ENCODE measurements around the gene AFAP1. TPM values are rescaled to one million over a fixed set of nuclear protein-coding genes. Genes with fewer than 3 reads are reported as not detected.
A peak's percentile ranks its signal among the peaks of the same experiment; 100 is the strongest.

Gene AFAP1
- total RNA-seq, 1 donor from 2014 or later, result 67.9 TPM

- Histone ChIP-seq H4K20me1 (ENCODE audit: insufficient read depth, low read length) (no peaks in the 10 kb centered on the region), H3K79me2 (ENCODE audit: insufficient read depth, low read length) (no peaks in the 10 kb centered on the region), H3K4me1 (ENCODE audit: insufficient read depth, low read length) (peaks cover 15% of the 10 kb centered on the region), H3K36me3 (ENCODE audit: insufficient read depth, low read length) (no peaks in the 10 kb centered on the region), H3K9ac (ENCODE audit: low read length) (no peak overlapping the region), H3K27ac (ENCODE audit: low read depth, low read length) (no peak overlapping the region), H3K9me3 (ENCODE audit: insufficient read depth, low read depth, low read length) (no peaks in the 10 kb centered on the region), H2AFZ (ENCODE audit: low read depth, low read length) (no peak overlapping the region), H3K4me2 (ENCODE audit: low read length) (no peak overlapping the region), H3K4me3 (ENCODE audit: insufficient read depth, low read depth, low read length) (no peak overlapping the region), H3K27me3 (ENCODE audit: insufficient read depth, low read length) (no peaks in the 10 kb centered on the region)
- DNase-seq (ENCODE audit: low read depth) (peak; percentile 40), FAIRE-seq (no peak)
- Mint-ChIP-seq H3K9me3 (ENCODE audit: unreplicated experiment) (peaks cover 1% of the 10 kb centered on the region), H3K4me1 (ENCODE audit: low read depth, unreplicated experiment) (peaks cover 16% of the 10 kb centered on the region), H3K36me3 (ENCODE audit: low read depth, unreplicated experiment) (no peaks in the 10 kb centered on the region), H3K27ac (ENCODE audit: unreplicated experiment) (peak overlapping the region; percentile 48), H3K4me3 (ENCODE audit: unreplicated experiment) (no peak overlapping the region), H3K27me3 (ENCODE audit: low read depth, unreplicated experiment) (peaks cover 27% of the 10 kb centered on the region)
- TF ChIP-seq EZH2 (IDR thresholded peaks at IDR 0.05; ENCODE audit: insufficient read depth, low read length) (no peak), CTCF (IDR thresholded peaks at IDR 0.05; ENCODE audit: insufficient read depth, low read depth, low read length) (no peak)
These were observed 40.4 kb upstream of the AFAP1 start for GRCh38 chr4:7980036-7980435.

GRCh38 chr4:7979652-7979968 is 39.9 kb upstream of the AFAP1 start:
- H3K27ac ChIP-seq (ENCODE audit: low read depth, low read length), result no peak overlapping the region
- H4K20me1 ChIP-seq (ENCODE audit: insufficient read depth, low read length), result no peaks in the 10 kb centered on the region
- Mint-ChIP-seq H3K9me3 (ENCODE audit: unreplicated experiment) (peaks cover 1% of the 10 kb centered on the region), H3K27me3 (ENCODE audit: low read depth, unreplicated experiment) (peaks cover 23% of the 10 kb centered on the region), H3K4me1 (ENCODE audit: low read depth, unreplicated experiment) (peaks cover 16% of the 10 kb centered on the region), H3K36me3 (ENCODE audit: low read depth, unreplicated experiment) (no peaks in the 10 kb centered on the region), H3K27ac (ENCODE audit: unreplicated experiment) (no peak overlapping the region), H3K4me3 (ENCODE audit: unreplicated experiment) (no peak overlapping the region)
- no peak overlapping the region for H3K9ac ChIP-seq (ENCODE audit: low read length)
- TF ChIP-seq CTCF (IDR thresholded peaks at IDR 0.05; ENCODE audit: insufficient read depth, low read depth, low read length), result no peak
- no peak for TF ChIP-seq EZH2 (IDR thresholded peaks at IDR 0.05; ENCODE audit: insufficient read depth, low read length)
- H3K27me3 ChIP-seq (ENCODE audit: insufficient read depth, low read length), result no peaks in the 10 kb centered on the region
- peaks cover 15% of the 10 kb centered on the region for H3K4me1 ChIP-seq (ENCODE audit: insufficient read depth, low read length)
- no peaks in the 10 kb centered on the region for H3K79me2 ChIP-seq (ENCODE audit: insufficient read depth, low read length)
- H3K9me3 ChIP-seq (ENCODE audit: insufficient read depth, low read depth, low read length), result no peaks in the 10 kb centered on the region
- no peak overlapping the region for H3K4me3 ChIP-seq (ENCODE audit: insufficient read depth, low read depth, low read length)
- H3K4me2 ChIP-seq (ENCODE audit: low read length), result no peak overlapping the region
- H3K36me3 ChIP-seq (ENCODE audit: insufficient read depth, low read length), result no peaks in the 10 kb centered on the region
- no peak for FAIRE-seq
- no peak for DNase-seq (ENCODE audit: low read depth)
- no peak overlapping the region for H2AFZ ChIP-seq (ENCODE audit: low read depth, low read length)

GRCh38 chr4:7978907-7979651 is 39.4 kb upstream of the AFAP1 start:
- no peaks in the 10 kb centered on the region for H3K9me3 ChIP-seq (ENCODE audit: insufficient read depth, low read depth, low read length)
- no peak overlapping the region for H3K4me2 ChIP-seq (ENCODE audit: low read length)
- no peak overlapping the region for H3K27ac ChIP-seq (ENCODE audit: low read depth, low read length)
- H3K36me3 Mint-ChIP-seq (ENCODE audit: low read depth, unreplicated experiment), result no peaks in the 10 kb centered on the region
- no peak for TF ChIP-seq CTCF (IDR thresholded peaks at IDR 0.05; ENCODE audit: insufficient read depth, low read depth, low read length)
- no peak for TF ChIP-seq EZH2 (IDR thresholded peaks at IDR 0.05; ENCODE audit: insufficient read depth, low read length)
- no peaks in the 10 kb centered on the region for H3K27me3 ChIP-seq (ENCODE audit: insufficient read depth, low read length)
- H3K27me3 Mint-ChIP-seq (ENCODE audit: low read depth, unreplicated experiment), result peaks cover 19% of the 10 kb centered on the region
- H3K4me1 ChIP-seq (ENCODE audit: insufficient read depth, low read length), result peaks cover 15% of the 10 kb centered on the region
- no peak overlapping the region for H3K9ac ChIP-seq (ENCODE audit: low read length)
- no peaks in the 10 kb centered on the region for H3K79me2 ChIP-seq (ENCODE audit: insufficient read depth, low read length)
- H3K4me1 Mint-ChIP-seq (ENCODE audit: low read depth, unreplicated experiment), result peaks cover 16% of the 10 kb centered on the region
- H2AFZ ChIP-seq (ENCODE audit: low read depth, low read length), result no peak overlapping the region
- no peak for DNase-seq (ENCODE audit: low read depth)
- no peak overlapping the region for H3K4me3 Mint-ChIP-seq (ENCODE audit: unreplicated experiment)
- FAIRE-seq, result no peak
- no peaks in the 10 kb centered on the region for H4K20me1 ChIP-seq (ENCODE audit: insufficient read depth, low read length)
- no peak overlapping the region for H3K27ac Mint-ChIP-seq (ENCODE audit: unreplicated experiment)
- no peaks in the 10 kb centered on the region for H3K36me3 ChIP-seq (ENCODE audit: insufficient read depth, low read length)
- peaks cover 1% of the 10 kb centered on the region for H3K9me3 Mint-ChIP-seq (ENCODE audit: unreplicated experiment)
- no peak overlapping the region for H3K4me3 ChIP-seq (ENCODE audit: insufficient read depth, low read depth, low read length)

Measured in astrocyte (in vitro differentiated cells and primary cell).